ENCODE measurements around the gene PAX8.

The PAX8 gene

DNA sequence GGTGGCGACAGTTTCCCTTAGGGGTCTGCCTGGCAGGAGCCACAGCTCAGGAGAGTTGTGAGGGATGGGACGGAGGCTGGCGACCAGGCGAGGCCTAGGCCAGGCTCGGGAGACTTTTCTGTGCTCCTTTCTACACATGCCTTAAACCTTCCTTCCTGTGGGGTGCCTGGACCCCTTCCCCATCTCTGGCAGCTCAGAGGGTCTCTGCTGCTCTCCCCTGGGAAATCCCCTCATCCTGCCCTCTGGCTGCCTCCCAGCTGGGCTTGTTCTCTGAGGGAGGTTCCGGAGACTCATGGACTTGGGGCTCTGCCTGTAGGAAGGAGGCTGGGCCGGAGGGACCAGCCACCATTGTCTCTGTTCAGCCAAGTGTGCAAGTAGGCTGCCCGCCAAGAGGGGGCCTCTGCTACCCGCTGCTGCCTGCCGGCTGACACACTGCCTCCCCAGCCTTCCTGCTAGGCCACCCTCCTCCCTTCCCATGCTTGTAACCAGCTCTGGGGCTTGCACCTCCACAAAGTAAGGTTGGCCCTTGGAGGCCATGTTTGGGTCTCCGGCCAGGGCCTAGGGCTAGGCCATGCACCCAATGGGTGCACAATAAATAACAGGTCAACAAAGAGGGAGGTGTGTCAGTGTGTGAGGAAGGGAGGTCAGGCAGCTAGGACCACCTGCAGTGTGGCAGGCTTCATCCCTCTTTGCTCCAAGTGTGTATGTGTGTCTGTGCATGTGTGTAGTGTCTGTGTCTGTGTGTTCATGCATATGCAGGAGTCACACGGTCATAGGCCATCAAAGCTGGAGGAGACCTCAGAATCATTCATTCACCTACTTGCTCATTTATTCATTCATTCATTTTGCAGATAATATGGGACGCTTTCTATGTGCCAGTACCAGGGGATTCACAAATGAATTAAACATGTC, 76.2 kb downstream of the PAX8 start:
- no peak overlapping the region for H3K4me3 ChIP-seq (ENCODE audit: low read depth, low read length)
- TF ChIP-seq, protein P1, sequence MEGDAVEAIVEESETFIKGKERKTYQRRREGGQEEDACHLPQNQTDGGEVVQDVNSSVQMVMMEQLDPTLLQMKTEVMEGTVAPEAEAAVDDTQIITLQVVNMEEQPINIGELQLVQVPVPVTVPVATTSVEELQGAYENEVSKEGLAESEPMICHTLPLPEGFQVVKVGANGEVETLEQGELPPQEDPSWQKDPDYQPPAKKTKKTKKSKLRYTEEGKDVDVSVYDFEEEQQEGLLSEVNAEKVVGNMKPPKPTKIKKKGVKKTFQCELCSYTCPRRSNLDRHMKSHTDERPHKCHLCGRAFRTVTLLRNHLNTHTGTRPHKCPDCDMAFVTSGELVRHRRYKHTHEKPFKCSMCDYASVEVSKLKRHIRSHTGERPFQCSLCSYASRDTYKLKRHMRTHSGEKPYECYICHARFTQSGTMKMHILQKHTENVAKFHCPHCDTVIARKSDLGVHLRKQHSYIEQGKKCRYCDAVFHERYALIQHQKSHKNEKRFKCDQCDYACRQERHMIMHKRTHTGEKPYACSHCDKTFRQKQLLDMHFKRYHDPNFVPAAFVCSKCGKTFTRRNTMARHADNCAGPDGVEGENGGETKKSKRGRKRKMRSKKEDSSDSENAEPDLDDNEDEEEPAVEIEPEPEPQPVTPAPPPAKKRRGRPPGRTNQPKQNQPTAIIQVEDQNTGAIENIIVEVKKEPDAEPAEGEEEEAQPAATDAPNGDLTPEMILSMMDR (IDR thresholded peaks at IDR 0.05; ENCODE audit: low read depth, low read length, missing control alignments), result no peak
- DNase-seq (ENCODE audit: low read depth), result no peak

DNA sequence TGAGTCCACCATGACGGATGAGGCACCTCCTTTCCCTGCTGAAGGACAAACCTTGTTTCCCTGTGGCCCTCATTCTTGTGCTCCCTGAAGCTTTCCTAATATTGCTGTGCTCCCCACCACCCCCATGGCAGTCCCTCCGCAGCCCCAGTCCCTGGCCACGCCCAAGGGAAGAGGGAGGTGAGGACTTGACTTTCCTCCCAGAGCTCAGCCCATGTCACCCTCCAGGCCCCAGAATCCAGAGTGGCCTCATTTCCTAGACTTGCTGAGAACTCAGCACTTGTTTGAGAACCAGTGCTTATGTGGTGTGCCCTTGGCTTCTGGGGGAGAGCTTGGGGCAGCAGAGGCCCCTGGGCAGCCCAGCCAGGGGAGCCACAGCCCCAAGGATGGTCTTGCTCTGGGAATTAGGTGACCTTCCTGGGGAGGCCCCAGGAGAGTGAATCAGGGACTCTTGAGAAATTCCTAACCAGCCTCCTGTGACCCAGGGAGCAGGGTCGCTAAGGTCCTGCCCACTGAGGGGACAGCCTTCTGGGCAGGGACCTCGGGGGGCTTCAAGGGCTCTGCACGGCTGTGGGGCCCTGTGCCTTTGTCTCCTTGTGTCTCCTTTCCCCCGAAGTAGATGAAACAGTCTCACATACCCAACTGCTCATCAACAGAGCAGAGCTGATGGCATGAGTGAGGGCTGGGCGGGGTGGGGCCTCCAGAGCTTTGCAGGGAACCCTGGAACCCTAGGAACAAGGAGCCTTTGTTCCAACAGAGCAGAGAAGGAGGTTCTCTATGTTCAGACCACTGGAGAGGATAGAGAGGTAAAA, 77.0 kb downstream of the PAX8 start:
- DNase-seq (ENCODE audit: low read depth), result no peak
- no peak overlapping the region for H3K4me3 ChIP-seq (ENCODE audit: low read depth, low read length)
- TF ChIP-seq, protein P1 (IDR thresholded peaks at IDR 0.05; ENCODE audit: low read depth, low read length, missing control alignments), result no peak

DNA sequence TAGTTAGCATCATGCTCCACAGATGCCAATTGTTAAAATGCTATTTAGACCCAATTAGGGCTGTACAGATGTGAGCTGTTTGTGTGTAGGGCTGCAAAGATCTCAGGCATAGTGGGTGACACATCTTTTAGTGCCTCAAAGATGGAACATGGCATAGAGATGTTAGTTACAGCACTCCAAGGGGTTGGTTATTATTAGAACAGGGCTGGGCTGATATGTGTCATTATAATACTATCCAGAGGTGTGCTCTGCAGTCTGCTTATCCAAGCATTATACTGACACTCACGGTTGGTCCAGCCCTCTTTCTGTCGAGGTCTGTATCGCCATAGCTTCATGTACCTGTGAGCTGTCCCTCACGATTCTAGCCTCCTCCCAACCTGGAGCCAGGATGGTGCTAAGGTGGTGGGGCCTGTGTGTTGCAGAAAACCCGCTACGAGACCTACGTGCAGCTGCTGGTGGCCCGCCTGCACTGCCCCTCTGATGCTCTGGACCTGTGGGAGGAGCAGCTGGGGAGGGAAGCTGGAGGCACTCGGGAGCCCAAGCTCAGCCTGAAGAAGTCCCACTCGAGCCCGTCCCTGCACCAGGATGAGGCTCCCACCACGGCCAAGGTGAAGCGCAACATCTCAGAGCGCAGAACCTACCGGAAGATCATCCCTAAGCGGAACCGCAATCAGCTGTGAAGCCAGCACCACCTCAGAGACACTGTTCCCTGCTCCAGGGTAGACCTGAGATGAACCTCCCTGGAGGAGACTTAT, 77.8 kb downstream of the PAX8 start:
- H3K4me3 ChIP-seq (ENCODE audit: low read depth, low read length), result no peak overlapping the region
- DNase-seq (ENCODE audit: low read depth), result no peak
- TF ChIP-seq, protein P1 (IDR thresholded peaks at IDR 0.05; ENCODE audit: low read depth, low read length, missing control alignments), result no peak

DNA sequence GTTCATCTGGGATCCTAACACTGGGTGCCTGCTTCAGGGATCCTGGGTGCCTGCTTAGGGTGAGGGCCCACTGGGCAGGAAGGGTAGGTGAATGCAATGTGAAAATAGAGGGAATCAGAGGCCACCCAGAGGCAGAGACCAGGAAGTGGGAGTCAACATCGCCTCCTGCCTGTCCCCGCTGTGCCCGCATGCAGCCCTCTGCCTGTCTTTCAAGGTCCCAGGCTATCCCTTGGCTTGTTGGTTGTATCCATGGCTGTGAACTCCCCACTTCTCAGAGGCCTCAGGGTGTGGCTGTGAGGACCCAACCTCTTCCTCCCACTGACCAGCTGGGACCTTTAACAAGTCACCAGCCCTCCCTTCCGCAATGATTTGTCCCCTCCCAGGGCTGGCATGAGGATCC, 78.5 kb downstream of the PAX8 start:
- no peak for DNase-seq (ENCODE audit: low read depth)
- H3K4me3 ChIP-seq (ENCODE audit: low read depth, low read length), result no peak overlapping the region
- TF ChIP-seq, protein P1 (IDR thresholded peaks at IDR 0.05; ENCODE audit: low read depth, low read length, missing control alignments), result no peak

DNA sequence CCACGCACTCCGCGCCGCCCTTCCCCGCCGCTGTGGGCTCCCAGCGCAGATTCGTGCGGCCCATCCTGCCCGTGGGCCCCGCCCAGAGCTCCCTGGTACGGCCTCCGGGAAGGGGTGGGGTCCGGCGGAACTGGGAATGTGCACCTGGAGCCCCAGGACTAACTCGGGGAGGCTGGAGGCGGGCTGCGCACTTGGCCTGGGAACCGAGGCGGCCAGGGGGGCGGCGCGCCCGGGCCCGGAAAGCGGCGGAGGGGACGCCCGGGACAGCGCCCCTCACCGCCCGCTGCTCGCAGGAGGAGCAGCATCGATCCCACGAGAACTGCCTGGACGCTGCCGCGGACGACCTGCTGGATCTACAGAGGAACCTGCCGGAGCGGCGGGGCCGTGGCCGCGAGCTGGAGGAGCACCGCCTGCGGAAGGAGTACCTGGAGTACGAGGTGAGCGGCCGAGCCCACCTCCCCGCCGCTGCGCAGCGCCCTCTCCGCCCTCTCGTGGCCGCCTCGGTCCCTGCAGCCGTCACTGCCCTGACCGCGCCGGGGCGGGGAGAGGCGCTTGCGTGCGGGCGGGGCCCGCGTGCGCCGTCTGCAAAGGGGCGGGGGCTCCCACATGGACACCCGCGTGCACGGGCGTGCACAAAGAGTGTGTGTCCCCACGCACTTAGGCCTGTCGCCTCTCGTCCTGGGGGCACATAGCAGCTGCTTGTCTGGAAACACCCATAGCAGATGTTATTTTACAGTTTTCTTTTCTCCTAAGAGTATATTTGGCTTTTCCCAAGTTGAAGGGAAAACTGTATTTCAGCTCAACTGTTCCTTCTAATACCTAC, 79.7 kb downstream of the PAX8 start:
- no peak for DNase-seq (ENCODE audit: low read depth)
- TF ChIP-seq, protein P1 (IDR thresholded peaks at IDR 0.05; ENCODE audit: low read depth, low read length, missing control alignments), result peak; percentile 88
- no peak overlapping the region for H3K4me3 ChIP-seq (ENCODE audit: low read depth, low read length)
